ENCODE data around the gene FBLN1.

The FBLN1 gene

GRCh38 chr22:45632791-45633515 lies 130.3 kb downstream of the FBLN1 start:
- H3K27me3 ChIP-seq (ENCODE audit: control insufficient read depth in 1 of 2, insufficient read depth in 1 of 2, low read length in 2 of 2): peaks cover 9 to 46% of the 10 kb centered on the region in 2 experiments
- no peak overlapping the region for H3K4ac ChIP-seq (ENCODE audit: low read depth in 1 of 2, low read length in 2 of 2)
- H3K79me1 ChIP-seq (replicated peaks; ENCODE audit: low read length, poor library complexity, severe bottlenecking): no peaks in the 10 kb centered on the region
- H4K8ac ChIP-seq (ENCODE audit: low read length): no peak overlapping the region
- no peak overlapping the region for H3K9ac ChIP-seq (ENCODE audit: low read length)
- no peak overlapping the region for H3K14ac ChIP-seq (ENCODE audit: low read length in 2 of 2)
- H3K9me3 ChIP-seq (ENCODE audit: control insufficient read depth, low read length): no peaks in the 10 kb centered on the region
- no peak overlapping the region for H2BK15ac ChIP-seq (ENCODE audit: low read depth, poor library complexity, severe bottlenecking)
- H3K36me3 ChIP-seq (ENCODE audit: control insufficient read depth in 1 of 2, insufficient read depth in 2 of 2, low read depth in 1 of 2, low read length in 2 of 2): no peaks in the 10 kb centered on the region
- no peak for DNase-seq
- no peak overlapping the region for H2BK120ac ChIP-seq (ENCODE audit: low read depth, low read length)
- no peak overlapping the region for H2AK5ac ChIP-seq (ENCODE audit: low read length, severe bottlenecking)
- 68% methylated on average over 15 of the region's 15 CpGs for WGBS
- no peak overlapping the region for H3K18ac ChIP-seq (ENCODE audit: low read depth in 1 of 2, low read length in 2 of 2)
- H3K4me3 ChIP-seq (ENCODE audit: insufficient read depth in 1 of 2, low read depth in 1 of 2, low read length in 2 of 2): no peak overlapping the region
- H3K4me1 ChIP-seq (ENCODE audit: control insufficient read depth, insufficient read depth, low read depth, low read length): peaks cover 6% of the 10 kb centered on the region
- H2BK12ac ChIP-seq (ENCODE audit: low read length in 2 of 2): peak overlapping the region in 1 of 2 experiments; percentile 54
- H2AFZ ChIP-seq (ENCODE audit: low read depth, low read length): no peak overlapping the region
- no peak overlapping the region for H2BK5ac ChIP-seq (ENCODE audit: low read depth, low read length, poor library complexity, severe bottlenecking)
- H4K91ac ChIP-seq (ENCODE audit: low read length): no peak overlapping the region
- H3K23ac ChIP-seq (ENCODE audit: low read length in 2 of 2): no peak overlapping the region
- no peak overlapping the region for H3K27ac ChIP-seq (ENCODE audit: low read length, poor library complexity, severe bottlenecking)
- H3K4me2 ChIP-seq (ENCODE audit: low read length, poor library complexity, severe bottlenecking): no peak overlapping the region

- H3K4me3 ChIP-seq (ENCODE audit: insufficient read depth in 1 of 2, low read depth in 1 of 2, low read length in 2 of 2): no peak overlapping the region
- no peaks in the 10 kb centered on the region for H3K79me1 ChIP-seq (replicated peaks; ENCODE audit: low read length, poor library complexity, severe bottlenecking)
- no peak overlapping the region for H4K8ac ChIP-seq (ENCODE audit: low read length)
- no peak overlapping the region for H2BK120ac ChIP-seq (ENCODE audit: low read depth, low read length)
- no peak overlapping the region for H3K27ac ChIP-seq (ENCODE audit: low read length, poor library complexity, severe bottlenecking)
- no peak overlapping the region for H2BK5ac ChIP-seq (ENCODE audit: low read depth, low read length, poor library complexity, severe bottlenecking)
- DNase-seq: no peak
- no peak overlapping the region for H2AFZ ChIP-seq (ENCODE audit: low read depth, low read length)
- H4K91ac ChIP-seq (ENCODE audit: low read length): no peak overlapping the region
- no peak overlapping the region for H2BK15ac ChIP-seq (ENCODE audit: low read depth, poor library complexity, severe bottlenecking)
- no peak overlapping the region for H3K4ac ChIP-seq (ENCODE audit: low read depth in 1 of 2, low read length in 2 of 2)
- H3K18ac ChIP-seq (ENCODE audit: low read depth in 1 of 2, low read length in 2 of 2): peak overlapping the region in 1 of 2 experiments; percentile 15
- no peak overlapping the region for H3K9ac ChIP-seq (ENCODE audit: low read length)
- peaks cover 15% of the 10 kb centered on the region for H3K4me1 ChIP-seq (ENCODE audit: control insufficient read depth, insufficient read depth, low read depth, low read length)
- H2BK12ac ChIP-seq (ENCODE audit: low read length in 2 of 2): no peak overlapping the region
- no peaks in the 10 kb centered on the region for H3K36me3 ChIP-seq (ENCODE audit: control insufficient read depth in 1 of 2, insufficient read depth in 2 of 2, low read depth in 1 of 2, low read length in 2 of 2)
- no peak overlapping the region for H3K4me2 ChIP-seq (ENCODE audit: low read length, poor library complexity, severe bottlenecking)
- peaks cover 5 to 53% of the 10 kb centered on the region in 2 experiments for H3K27me3 ChIP-seq (ENCODE audit: control insufficient read depth in 1 of 2, insufficient read depth in 1 of 2, low read length in 2 of 2)
- no peak overlapping the region for H3K14ac ChIP-seq (ENCODE audit: low read length in 2 of 2)
- no peak overlapping the region for H2AK5ac ChIP-seq (ENCODE audit: low read length, severe bottlenecking)
- H3K9me3 ChIP-seq (ENCODE audit: control insufficient read depth, low read length): no peaks in the 10 kb centered on the region
- H3K23ac ChIP-seq (ENCODE audit: low read length in 2 of 2): no peak overlapping the region
- 95% methylated on average over 5 of the region's 7 CpGs for WGBS
Observed at GRCh38 chr22:45636683-45637082, 134.0 kb downstream of the FBLN1 start.

GRCh38 chr22:45638197-45638596 lies 135.5 kb downstream of the FBLN1 start:
- DNase-seq: no peak
- H3K18ac ChIP-seq (ENCODE audit: low read depth in 1 of 2, low read length in 2 of 2): no peak overlapping the region
- no peak overlapping the region for H2AFZ ChIP-seq (ENCODE audit: low read depth, low read length)
- no peak overlapping the region for H4K8ac ChIP-seq (ENCODE audit: low read length)
- no peak overlapping the region for H4K91ac ChIP-seq (ENCODE audit: low read length)
- H3K27ac ChIP-seq (ENCODE audit: low read length, poor library complexity, severe bottlenecking): no peak overlapping the region
- no CpG with 5 or more reads among the region's 3 CpGs for WGBS
- H2BK120ac ChIP-seq (ENCODE audit: low read depth, low read length): no peak overlapping the region
- H2AK5ac ChIP-seq (ENCODE audit: low read length, severe bottlenecking): no peak overlapping the region
- H3K4ac ChIP-seq (ENCODE audit: low read depth in 1 of 2, low read length in 2 of 2): no peak overlapping the region
- H3K14ac ChIP-seq (ENCODE audit: low read length in 2 of 2): no peak overlapping the region
- H3K27me3 ChIP-seq (ENCODE audit: control insufficient read depth in 1 of 2, insufficient read depth in 1 of 2, low read length in 2 of 2): peaks cover 0 to 50% of the 10 kb centered on the region in 2 experiments
- H3K4me2 ChIP-seq (ENCODE audit: low read length, poor library complexity, severe bottlenecking): no peak overlapping the region
- no peak overlapping the region for H2BK15ac ChIP-seq (ENCODE audit: low read depth, poor library complexity, severe bottlenecking)
- no peak overlapping the region for H2BK5ac ChIP-seq (ENCODE audit: low read depth, low read length, poor library complexity, severe bottlenecking)
- no peak overlapping the region for H3K4me3 ChIP-seq (ENCODE audit: insufficient read depth in 1 of 2, low read depth in 1 of 2, low read length in 2 of 2)
- no peak overlapping the region for H2BK12ac ChIP-seq (ENCODE audit: low read length in 2 of 2)
- no peak overlapping the region for H3K23ac ChIP-seq (ENCODE audit: low read length in 2 of 2)
- H3K4me1 ChIP-seq (ENCODE audit: control insufficient read depth, insufficient read depth, low read depth, low read length): peaks cover 9% of the 10 kb centered on the region
- H3K36me3 ChIP-seq (ENCODE audit: control insufficient read depth in 1 of 2, insufficient read depth in 2 of 2, low read depth in 1 of 2, low read length in 2 of 2): no peaks in the 10 kb centered on the region
- H3K9me3 ChIP-seq (ENCODE audit: control insufficient read depth, low read length): no peaks in the 10 kb centered on the region
- peak overlapping the region; percentile 6 for H3K9ac ChIP-seq (ENCODE audit: low read length)
- H3K79me1 ChIP-seq (replicated peaks; ENCODE audit: low read length, poor library complexity, severe bottlenecking): no peaks in the 10 kb centered on the region

DNA sequence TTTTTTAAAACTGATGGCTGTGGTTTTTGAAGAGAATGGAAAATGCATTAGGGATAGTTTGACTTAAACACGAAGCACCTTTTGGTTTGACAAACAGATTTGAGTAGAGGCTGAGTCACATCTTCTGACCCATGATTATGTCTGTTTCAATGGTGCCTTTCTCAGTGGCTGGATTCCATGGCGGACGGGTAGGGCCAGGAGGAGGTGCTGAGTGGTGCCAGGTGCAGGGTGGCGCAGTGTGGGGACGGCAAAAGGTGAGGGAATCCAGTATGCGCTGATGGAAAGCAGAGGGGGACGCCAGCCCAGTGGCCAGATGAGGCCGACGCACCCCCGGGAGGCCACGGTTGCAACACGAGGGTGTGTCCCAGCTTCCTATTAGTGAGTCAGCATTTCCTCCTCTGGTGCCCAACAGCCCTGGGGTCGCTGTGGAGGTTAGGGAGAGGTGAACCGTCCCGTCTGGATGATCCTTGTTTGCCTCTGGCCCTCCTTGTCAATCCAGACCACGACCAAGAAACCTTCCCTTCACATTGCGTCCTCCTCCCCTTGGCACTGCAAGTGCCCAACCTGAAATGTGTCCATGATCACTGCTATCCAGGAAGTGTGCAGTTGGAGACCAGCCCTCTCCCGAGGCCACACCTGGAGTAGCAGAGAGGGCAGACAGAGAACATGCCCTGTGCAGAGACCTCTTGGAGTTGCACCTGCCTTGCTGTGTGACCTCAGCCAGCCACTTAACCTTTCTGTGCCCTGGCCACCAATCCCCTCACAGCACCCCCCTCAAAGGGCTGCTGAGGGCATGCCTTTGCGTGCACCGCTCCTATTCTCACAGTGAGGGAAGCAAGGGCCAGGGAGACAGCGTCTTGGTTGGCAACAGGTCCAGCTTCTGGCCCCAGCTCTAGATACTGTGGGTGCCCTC lies 136.4 kb downstream of the FBLN1 start:
- H2BK15ac ChIP-seq (ENCODE audit: low read depth, poor library complexity, severe bottlenecking): no peak overlapping the region
- no peak overlapping the region for H3K23ac ChIP-seq (ENCODE audit: low read length in 2 of 2)
- peak; percentile 67 for DNase-seq
- 60% methylated on average over 15 of the region's 21 CpGs for WGBS
- H3K14ac ChIP-seq (ENCODE audit: low read length in 2 of 2): peak overlapping the region in 1 of 2 experiments; percentile 53
- H2BK12ac ChIP-seq (ENCODE audit: low read length in 2 of 2): peak overlapping the region in 1 of 2 experiments; percentile 91
- no peaks in the 10 kb centered on the region for H3K36me3 ChIP-seq (ENCODE audit: control insufficient read depth in 1 of 2, insufficient read depth in 2 of 2, low read depth in 1 of 2, low read length in 2 of 2)
- no peak overlapping the region for H3K4me2 ChIP-seq (ENCODE audit: low read length, poor library complexity, severe bottlenecking)
- H4K91ac ChIP-seq (ENCODE audit: low read length): peak overlapping the region; percentile 19
- no peak overlapping the region for H2BK120ac ChIP-seq (ENCODE audit: low read depth, low read length)
- no peaks in the 10 kb centered on the region for H3K79me1 ChIP-seq (replicated peaks; ENCODE audit: low read length, poor library complexity, severe bottlenecking)
- peak overlapping the region; percentile 33 for H4K8ac ChIP-seq (ENCODE audit: low read length)
- no peaks in the 10 kb centered on the region for H3K9me3 ChIP-seq (ENCODE audit: control insufficient read depth, low read length)
- H3K9ac ChIP-seq (ENCODE audit: low read length): peak overlapping the region; percentile 6
- H3K4me1 ChIP-seq (ENCODE audit: control insufficient read depth, insufficient read depth, low read depth, low read length): peaks cover 9% of the 10 kb centered on the region
- peak overlapping the region in 1 of 2 experiments; percentile 13 for H3K4me3 ChIP-seq (ENCODE audit: insufficient read depth in 1 of 2, low read depth in 1 of 2, low read length in 2 of 2)
- H3K27me3 ChIP-seq (ENCODE audit: control insufficient read depth in 1 of 2, insufficient read depth in 1 of 2, low read length in 2 of 2): peaks cover 0 to 44% of the 10 kb centered on the region in 2 experiments
- H2AFZ ChIP-seq (ENCODE audit: low read depth, low read length): peak overlapping the region; percentile 62
- no peak overlapping the region for H2BK5ac ChIP-seq (ENCODE audit: low read depth, low read length, poor library complexity, severe bottlenecking)
- H3K18ac ChIP-seq (ENCODE audit: low read depth in 1 of 2, low read length in 2 of 2): peak overlapping the region; percentile 11 to 89
- H3K4ac ChIP-seq (ENCODE audit: low read depth in 1 of 2, low read length in 2 of 2): peak overlapping the region; percentile 19 to 37
- H3K27ac ChIP-seq (ENCODE audit: low read length, poor library complexity, severe bottlenecking): no peak overlapping the region
- H2AK5ac ChIP-seq (ENCODE audit: low read length, severe bottlenecking): no peak overlapping the region

Data from mesenchymal stem cell (in vitro differentiated cells and primary cell).